ENCODE measurements around the gene USP48. TPM values are rescaled to one million over a fixed set of nuclear protein-coding genes. Genes with fewer than 3 reads are reported as not detected.

USP48 gene
- total and polyA plus RNA-seq, 2 of the 13 experiments (the other 11 are each of a cell fraction or from before 2014, with no cell fraction given), result 30.4 to 30.7 TPM

- TF ChIP-seq ATF6 (CRISPR knock-in tag; conservative IDR thresholded peaks at IDR 0.05) (no peak; the same call in 1 of the 2 replicates), PAWR (CRISPR knock-in tag; IDR thresholded peaks at IDR 0.05; ENCODE audit: borderline replicate concordance) (0 out of 2 replicates have a peak, but pooled peaks have one; percentile 2), ZNF589 (CRISPR knock-in tag; conservative IDR thresholded peaks at IDR 0.05) (peak; percentile 21; the same call in 1 of the 2 replicates), CSRNP2 (CRISPR knock-in tag; conservative IDR thresholded peaks at IDR 0.05; ENCODE audit: low read depth) (no peak), ZNF274 (CRISPR knock-in tag; IDR thresholded peaks at IDR 0.05) (no peak), AKNA (CRISPR knock-in tag; IDR thresholded peaks at IDR 0.05; ENCODE audit: borderline replicate concordance) (no peak), BORCS8-MEF2B (CRISPR knock-in tag; IDR thresholded peaks at IDR 0.05) (no peak), JUNB (CRISPR knock-in tag; IDR thresholded peaks at IDR 0.05; ENCODE audit: borderline replicate concordance) (no peak), ZNF513 (CRISPR knock-in tag; conservative IDR thresholded peaks at IDR 0.05) (no peak), HBP1 (CRISPR knock-in tag; IDR thresholded peaks at IDR 0.05; ENCODE audit: low read depth) (no peak), ZNF773 (CRISPR knock-in tag; IDR thresholded peaks at IDR 0.05; ENCODE audit: borderline replicate concordance) (no peak; the same call in 1 of the 2 replicates), MZF1 (CRISPR knock-in tag; IDR thresholded peaks at IDR 0.05; ENCODE audit: borderline replicate concordance) (no peak), NCOA1 (CRISPR knock-in tag; IDR thresholded peaks at IDR 0.05) (no peak; the same call in 1 of the 2 replicates), ZNF496 (CRISPR knock-in tag; IDR thresholded peaks at IDR 0.05; ENCODE audit: insufficient replicate concordance) (no peak), ZNF296 (CRISPR knock-in tag; conservative IDR thresholded peaks at IDR 0.05) (no peak), GABPB1 (CRISPR knock-in tag; IDR thresholded peaks at IDR 0.05) (peak; percentile 93)
Measured at GRCh38 chr1:21782868-21783678, at the start of gene USP48 (continued).
